Right cardiac atrium (tissue), 5 donors: Measurements from ENCODE around the gene FTHL17. TPM values are rescaled to one million over a fixed set of nuclear protein-coding genes. Genes with fewer than 3 reads are reported as not detected.

Experiments used
- ATAC-seq, 2 donors: fragments of 200-7000 bp; cut with Tn5 transposase; one replicate each; pipeline versions ENCODE4 v1.8.0 to v1.9.1; 2020; ENCODE audit warnings: moderate library complexity in 2 of 2, mild to moderate bottlenecking in 1 of 2
- DNase-seq, 3 donors: peaks; one replicate each; pipeline ENCODE4 v3.0.0-alpha.2; 2020
- H3K27ac ChIP-seq: one replicate; pipeline ENCODE4 v1.5.1; 2013; ENCODE audit warnings: mild to moderate bottlenecking, low read length, control low read depth, moderate library complexity
- H3K27me3 ChIP-seq: one replicate; pipeline ENCODE4 v1.6.1; 2013; ENCODE audit not compliant: control insufficient read depth, insufficient read depth
- H3K4me1 ChIP-seq: one replicate; pipeline ENCODE4 v1.6.1; 2013; ENCODE audit warnings: low read length; ENCODE audit not compliant: control insufficient read depth, insufficient read depth
- H3K4me3 ChIP-seq: one replicate; pipeline ENCODE4 v1.5.1; 2013; ENCODE audit warnings: low read length, control low read depth
- H3K9me3 ChIP-seq: one replicate; pipeline ENCODE4 v1.6.1; 2013; ENCODE audit warnings: low read length; ENCODE audit not compliant: control insufficient read depth
- WGBS: extraction: QIAGEN DNeasy Blood & Tissue Kit; methylation state at CpG from one replicate; pipeline ENCODE4 v1.1.7; 2013; 5-methylcytosine and 5-hydroxymethylcytosine counted together
- intact Hi-C, 4 donors: fragments of 100-400 bp; cut with DNase I; formaldehyde crosslinking; loops; one replicate each; pipeline versions ENCODE4 v1.11.0 to v1.14.0; 2022 to 2023
- long read RNA-seq, 4 donors: library from polyadenylated mRNA; unstranded; transcript quantifications; one replicate each; pipeline ENCODE4 v2.0.0, GENCODE V29; 2020 to 2021
- polyA plus RNA-seq: library from polyadenylated mRNA; stranded (reverse); fragments of 200-250 nt; gene quantifications from one replicate; pipeline ENCODE4 v1.2.3, GENCODE V29; 2013
- total RNA-seq, 4 donors: library from RNA; stranded (reverse); fragmentation: NEBNext Ultra II Directional; extraction: Animal tissue kit (Norgen Biotek cat#: 25700); gene quantifications; one replicate each; pipeline ENCODE4 v1.2.1, GENCODE V29; 2021
- donor health status: healthy with polysubstance abuse.
- donor health status: DM: no; HTN: yes; CAD: no.
- donor health status: DM: no; HTN: no; CAD: no.
- donor health status: DM: no; HTN: yes; CAD: no; lungs with severe emphysema.
- donor health status: DM: yes; HTN: yes; CAD: no.

Gene FTHL17
- total RNA-seq: not detected
- not detected for polyA plus RNA-seq
- long read RNA-seq, donor 1: 0 reads
- long read RNA-seq, donor 2: 0 reads
- long read RNA-seq, donor 3: 0 reads
- long read RNA-seq, donor 4: 0 reads

GRCh38 chrX:31071725-31072124 lies at the start of gene FTHL17:
Gene FTHL17 (minus strand): TSS chrX:31072041. CDS start chrX:31071953, 88 bp downstream.
- no peaks in the 10 kb centered on the region for H3K27me3 ChIP-seq
- intact Hi-C loops: no loop called here
- ATAC-seq (no peak), DNase-seq (peak in 1 of 3 donors; percentile 41)
- WGBS: 98% methylated on average over 32 of the region's 33 CpGs
- H3K9me3 ChIP-seq: no peaks in the 10 kb centered on the region
- no peak within 1 kb of the TSS for H3K27ac ChIP-seq
- no peak within 1 kb of the TSS for H3K4me3 ChIP-seq
- H3K4me1 ChIP-seq: no peaks in the 10 kb centered on the region

GRCh38 chrX:31117266-31117665 lies 45.4 kb upstream of the FTHL17 start:
- ATAC-seq: no peak
- no peak overlapping the region for H3K4me3 ChIP-seq
- H3K4me1 ChIP-seq: no peaks in the 10 kb centered on the region
- DNase-seq: no peak
- no peaks in the 10 kb centered on the region for H3K9me3 ChIP-seq
- intact Hi-C loops: no loop called here
- H3K27ac ChIP-seq: no peak overlapping the region
- 65% methylated on average over 4 of the region's 4 CpGs for WGBS
- H3K27me3 ChIP-seq: no peaks in the 10 kb centered on the region

- Histone ChIP-seq H3K27me3 (no peaks in the 10 kb centered on the region), H3K4me1 (no peaks in the 10 kb centered on the region), H3K27ac (no peak overlapping the region), H3K4me3 (no peak overlapping the region), H3K9me3 (no peaks in the 10 kb centered on the region)
- ATAC-seq (no peak), DNase-seq (no peak)
- intact Hi-C loops: no loop called here
- 38% methylated on average over 4 of the region's 4 CpGs for WGBS
Measured at GRCh38 chrX:31115398-31115797, 43.6 kb upstream of the FTHL17 start.

GRCh38 chrX:31114858-31115257 lies 43.0 kb upstream of the FTHL17 start:
- WGBS: 43% methylated on average over 2 of the region's 2 CpGs
- no peak overlapping the region for H3K4me3 ChIP-seq
- H3K4me1 ChIP-seq: no peaks in the 10 kb centered on the region
- no peak for ATAC-seq
- H3K9me3 ChIP-seq: no peaks in the 10 kb centered on the region
- no peaks in the 10 kb centered on the region for H3K27me3 ChIP-seq
- intact Hi-C loops: no loop called here
- no peak for DNase-seq
- H3K27ac ChIP-seq: no peak overlapping the region

- WGBS: 80% methylated on average over 5 of the region's 5 CpGs
- ATAC-seq: no peak
- Histone ChIP-seq H3K27ac (no peak overlapping the region), H3K4me1 (no peaks in the 10 kb centered on the region), H3K4me3 (no peak overlapping the region), H3K9me3 (no peaks in the 10 kb centered on the region), H3K27me3 (no peaks in the 10 kb centered on the region)
- no peak for DNase-seq
- intact Hi-C loops: no loop called here
Measured at GRCh38 chrX:31112226-31112999, 40.6 kb upstream of the FTHL17 start.

- no peak overlapping the region for H3K4me3 ChIP-seq
- H3K27ac ChIP-seq: no peak overlapping the region
- DNase-seq (no peak), ATAC-seq (no peak)
- H3K4me1 ChIP-seq: no peaks in the 10 kb centered on the region
- no peaks in the 10 kb centered on the region for H3K9me3 ChIP-seq
- WGBS: 77% methylated on average over 6 of the region's 6 CpGs
- no peaks in the 10 kb centered on the region for H3K27me3 ChIP-seq
- intact Hi-C loops: no loop called here
Measured at GRCh38 chrX:31110657-31111056, 38.8 kb upstream of the FTHL17 start.

- no peak overlapping the region for H3K4me3 ChIP-seq
- no peaks in the 10 kb centered on the region for H3K4me1 ChIP-seq
- no peak overlapping the region for H3K27ac ChIP-seq
- intact Hi-C loops: no loop called here
- ATAC-seq: no peak
- 81% methylated on average over 2 of the region's 2 CpGs for WGBS
- H3K9me3 ChIP-seq: no peaks in the 10 kb centered on the region
- DNase-seq: no peak
- H3K27me3 ChIP-seq: no peaks in the 10 kb centered on the region
Measured at GRCh38 chrX:31099536-31100090, 27.8 kb upstream of the FTHL17 start.

- 33% methylated on average over 3 of the region's 3 CpGs for WGBS
- intact Hi-C loops: no loop called here
- H3K27ac ChIP-seq: no peak overlapping the region
- DNase-seq (no peak), ATAC-seq (no peak)
- H3K4me3 ChIP-seq: no peak overlapping the region
- H3K27me3 ChIP-seq: no peaks in the 10 kb centered on the region
- no peaks in the 10 kb centered on the region for H3K4me1 ChIP-seq
- H3K9me3 ChIP-seq: no peaks in the 10 kb centered on the region
Measured at GRCh38 chrX:31098079-31098478, 26.2 kb upstream of the FTHL17 start.

- H3K27me3 ChIP-seq: no peaks in the 10 kb centered on the region
- intact Hi-C loops: no loop called here
- H3K9me3 ChIP-seq: no peaks in the 10 kb centered on the region
- 94% methylated on average over 4 of the region's 4 CpGs for WGBS
- H3K27ac ChIP-seq: no peak overlapping the region
- no peak overlapping the region for H3K4me3 ChIP-seq
- DNase-seq: no peak
- no peaks in the 10 kb centered on the region for H3K4me1 ChIP-seq
- no peak for ATAC-seq
Measured at GRCh38 chrX:31093639-31093975, 21.8 kb upstream of the FTHL17 start.

- Histone ChIP-seq H3K4me1 (no peaks in the 10 kb centered on the region), H3K4me3 (no peak overlapping the region), H3K27ac (no peak overlapping the region), H3K27me3 (no peaks in the 10 kb centered on the region), H3K9me3 (no peaks in the 10 kb centered on the region)
- 60% methylated on average over 3 of the region's 3 CpGs for WGBS
- ATAC-seq (no peak), DNase-seq (no peak)
- intact Hi-C loops: no loop called here
Measured at GRCh38 chrX:31092970-31093638, 21.3 kb upstream of the FTHL17 start.

GRCh38 chrX:31092476-31092875 lies 20.6 kb upstream of the FTHL17 start:
- no peaks in the 10 kb centered on the region for H3K4me1 ChIP-seq
- no peak for DNase-seq
- H3K27ac ChIP-seq: no peak overlapping the region
- H3K4me3 ChIP-seq: no peak overlapping the region
- 46% methylated on average over 3 of the region's 3 CpGs for WGBS
- no peak for ATAC-seq
- no peaks in the 10 kb centered on the region for H3K9me3 ChIP-seq
- intact Hi-C loops: no loop called here
- no peaks in the 10 kb centered on the region for H3K27me3 ChIP-seq
